Glutamatergic neuron (in vitro differentiated cells): ENCODE measurements around the gene ZNF805. TPM values are rescaled to one million over a fixed set of nuclear protein-coding genes. Genes with fewer than 3 reads are reported as not detected.

Experiments used
- DNase-seq: peaks from one replicate; pipeline ENCODE4 v3.0.0; 2022
- H3K27ac Mint-ChIP-seq: one replicate; pipeline ENCODE4 v1.8.0; 2020; ENCODE audit warnings: mild to moderate bottlenecking, mixed read lengths, inconsistent platforms; ENCODE audit not compliant: unreplicated experiment
- H3K27me3 Mint-ChIP-seq: one replicate; pipeline ENCODE4 v1.8.0; 2020; ENCODE audit warnings: mild to moderate bottlenecking, moderate library complexity, mixed read lengths, inconsistent platforms; ENCODE audit not compliant: unreplicated experiment
- H3K36me3 Mint-ChIP-seq: one replicate; pipeline ENCODE4 v1.8.0; 2020; ENCODE audit warnings: mild to moderate bottlenecking, mixed read lengths, inconsistent platforms; ENCODE audit not compliant: unreplicated experiment
- H3K4me1 Mint-ChIP-seq: one replicate; pipeline ENCODE4 v1.8.0; 2020; ENCODE audit warnings: mild to moderate bottlenecking, low read depth, mixed read lengths, inconsistent platforms; ENCODE audit not compliant: unreplicated experiment
- H3K4me3 Mint-ChIP-seq: one replicate; pipeline ENCODE4 v1.8.0; 2020; ENCODE audit warnings: mild to moderate bottlenecking, mixed read lengths, inconsistent platforms; ENCODE audit not compliant: unreplicated experiment
- H3K9me3 Mint-ChIP-seq: one replicate; pipeline ENCODE4 v1.8.0; 2020; ENCODE audit warnings: mild to moderate bottlenecking, moderate library complexity, mixed read lengths, inconsistent platforms; ENCODE audit not compliant: unreplicated experiment
- total RNA-seq: library from RNA; stranded (reverse); fragmentation: NEBNext Ultra II Directional; extraction: Animal tissue kit (Norgen Biotek cat#: 25700); gene quantifications from one replicate; pipeline ENCODE4 v1.2.1, GENCODE V29; 2021; ENCODE audit not compliant: unreplicated experiment
- TF ChIP-seq, protein P1 (sequence below): fragments of 200-600 bp; sonication (generic); IDR thresholded peaks from one replicate; pipeline ENCODE4 v1.5.0; 2021; ENCODE audit not compliant: partially characterized antibody, unreplicated experiment

Gene ZNF805
- total RNA-seq, 1 donor from 2014 or later = 15.5 TPM

DNA sequence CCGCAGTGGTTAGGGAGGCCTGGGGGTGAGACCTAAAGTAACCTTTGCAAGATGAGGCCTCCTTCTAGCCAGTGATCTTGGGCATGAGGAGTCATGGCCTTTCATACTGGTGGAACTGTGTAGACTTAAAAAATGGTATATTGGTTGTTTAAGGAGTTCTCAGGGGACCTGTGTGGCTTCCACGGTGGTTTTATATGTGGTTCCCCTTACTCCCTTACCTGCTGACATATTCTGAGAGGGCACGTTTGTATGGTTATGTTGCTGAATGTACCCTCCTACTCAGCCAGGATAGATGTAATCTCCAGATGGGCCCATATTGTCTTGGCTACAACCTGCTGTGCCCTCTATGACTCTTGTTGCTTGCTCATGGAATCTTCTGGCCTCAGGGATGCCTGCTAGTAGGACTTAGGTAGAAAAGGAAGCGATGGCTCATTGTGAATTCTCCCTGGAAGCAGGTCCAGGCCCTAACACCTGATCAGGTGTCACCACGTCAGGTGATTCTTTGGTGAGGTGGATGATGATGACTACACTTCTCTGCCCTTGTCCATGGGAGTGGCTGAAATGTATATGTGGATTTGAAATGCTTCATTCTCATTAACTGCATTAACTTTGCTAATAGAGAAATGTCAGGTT lies 41.7 kb downstream of the ZNF805 start:
- DNase-seq = no peak
- Mint-ChIP-seq H3K4me1 (peaks cover 12% of the 10 kb centered on the region), H3K4me3 (peak overlapping the region; percentile 80), H3K27ac (peak overlapping the region; percentile 33), H3K27me3 (peaks cover 3% of the 10 kb centered on the region), H3K36me3 (no peaks in the 10 kb centered on the region), H3K9me3 (peaks cover 12% of the 10 kb centered on the region)
- TF ChIP-seq, protein P1, sequence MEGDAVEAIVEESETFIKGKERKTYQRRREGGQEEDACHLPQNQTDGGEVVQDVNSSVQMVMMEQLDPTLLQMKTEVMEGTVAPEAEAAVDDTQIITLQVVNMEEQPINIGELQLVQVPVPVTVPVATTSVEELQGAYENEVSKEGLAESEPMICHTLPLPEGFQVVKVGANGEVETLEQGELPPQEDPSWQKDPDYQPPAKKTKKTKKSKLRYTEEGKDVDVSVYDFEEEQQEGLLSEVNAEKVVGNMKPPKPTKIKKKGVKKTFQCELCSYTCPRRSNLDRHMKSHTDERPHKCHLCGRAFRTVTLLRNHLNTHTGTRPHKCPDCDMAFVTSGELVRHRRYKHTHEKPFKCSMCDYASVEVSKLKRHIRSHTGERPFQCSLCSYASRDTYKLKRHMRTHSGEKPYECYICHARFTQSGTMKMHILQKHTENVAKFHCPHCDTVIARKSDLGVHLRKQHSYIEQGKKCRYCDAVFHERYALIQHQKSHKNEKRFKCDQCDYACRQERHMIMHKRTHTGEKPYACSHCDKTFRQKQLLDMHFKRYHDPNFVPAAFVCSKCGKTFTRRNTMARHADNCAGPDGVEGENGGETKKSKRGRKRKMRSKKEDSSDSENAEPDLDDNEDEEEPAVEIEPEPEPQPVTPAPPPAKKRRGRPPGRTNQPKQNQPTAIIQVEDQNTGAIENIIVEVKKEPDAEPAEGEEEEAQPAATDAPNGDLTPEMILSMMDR = no peak

- Mint-ChIP-seq H3K9me3 (peaks cover 5% of the 10 kb centered on the region), H3K36me3 (peaks cover 4% of the 10 kb centered on the region), H3K4me1 (no peaks in the 10 kb centered on the region), H3K4me3 (no peak overlapping the region), H3K27me3 (no peaks in the 10 kb centered on the region), H3K27ac (no peak overlapping the region)
- DNase-seq = no peak
- TF ChIP-seq, protein P1 = no peak
These were observed 47.9 kb downstream of the ZNF805 start for GRCh38 chr19:57288373-57288772.

DNA sequence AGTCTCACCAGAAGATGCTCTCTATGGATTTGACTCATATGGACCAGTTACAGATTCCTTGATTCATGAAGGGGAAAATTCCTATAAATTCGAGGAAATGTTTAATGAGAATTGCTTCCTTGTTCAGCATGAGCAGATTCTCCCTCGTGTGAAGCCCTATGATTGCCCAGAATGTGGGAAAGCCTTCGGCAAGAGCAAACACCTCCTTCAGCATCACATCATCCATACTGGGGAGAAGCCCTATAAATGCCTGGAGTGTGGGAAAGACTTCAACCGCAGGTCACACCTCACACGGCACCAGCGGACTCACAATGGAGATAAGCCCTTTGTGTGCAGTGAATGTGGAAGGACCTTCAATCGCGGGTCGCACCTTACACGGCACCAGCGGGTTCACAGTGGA lies 50.5 kb downstream of the ZNF805 start:
- H3K4me1 Mint-ChIP-seq = no peaks in the 10 kb centered on the region
- TF ChIP-seq, protein P1 = no peak
- H3K9me3 Mint-ChIP-seq = peaks cover 2% of the 10 kb centered on the region
- H3K4me3 Mint-ChIP-seq = no peak overlapping the region
- no peaks in the 10 kb centered on the region for H3K27me3 Mint-ChIP-seq
- H3K27ac Mint-ChIP-seq = no peak overlapping the region
- H3K36me3 Mint-ChIP-seq = peaks cover 22% of the 10 kb centered on the region
- no peak for DNase-seq

GRCh38 chr19:57292547-57292946 lies 52.1 kb downstream of the ZNF805 start:
- H3K4me3 Mint-ChIP-seq = no peak overlapping the region
- no peak for DNase-seq
- H3K9me3 Mint-ChIP-seq = peaks cover 2% of the 10 kb centered on the region
- TF ChIP-seq, protein P1 = no peak
- H3K27me3 Mint-ChIP-seq = peaks cover 3% of the 10 kb centered on the region
- H3K27ac Mint-ChIP-seq = no peak overlapping the region
- H3K4me1 Mint-ChIP-seq = no peaks in the 10 kb centered on the region
- H3K36me3 Mint-ChIP-seq = peaks cover 27% of the 10 kb centered on the region

DNA sequence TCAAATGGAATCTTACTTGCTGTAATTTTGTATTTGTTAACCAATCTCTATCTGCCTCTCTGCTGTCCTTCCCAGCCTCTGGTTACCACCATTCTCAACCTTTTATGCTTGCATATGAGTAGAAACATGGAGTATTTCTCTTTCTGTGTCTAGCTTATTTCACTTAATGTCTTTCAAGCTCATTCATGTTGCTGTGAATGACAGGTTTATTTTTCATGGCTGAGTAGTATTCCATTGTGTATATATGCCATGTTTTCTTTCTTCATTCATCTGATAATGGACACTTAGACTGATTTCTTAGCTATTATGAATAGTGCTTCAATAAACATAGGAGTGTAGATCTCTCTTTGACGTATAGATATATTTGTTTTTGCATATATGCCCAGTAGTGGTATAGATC lies 53.3 kb downstream of the ZNF805 start:
- no peak overlapping the region for H3K27ac Mint-ChIP-seq
- peaks cover 27% of the 10 kb centered on the region for H3K36me3 Mint-ChIP-seq
- TF ChIP-seq, protein P1 = no peak
- H3K4me1 Mint-ChIP-seq = no peaks in the 10 kb centered on the region
- no peak for DNase-seq
- H3K4me3 Mint-ChIP-seq = no peak overlapping the region
- H3K27me3 Mint-ChIP-seq = peaks cover 3% of the 10 kb centered on the region
- H3K9me3 Mint-ChIP-seq = peaks cover 2% of the 10 kb centered on the region
